Tibial nerve (tissue), 4 donors: ENCODE data around the gene ZC3H12C. TPM values are rescaled to one million over a fixed set of nuclear protein-coding genes. Genes with fewer than 3 reads are reported as not detected.

ENCODE experiments used
- DNase-seq, 2 donors: peaks; one replicate each; pipeline ENCODE4 v3.0.0-alpha.2; 2019; ENCODE audit warnings: low spot score in 2 of 2
- H3K27ac ChIP-seq, 4 donors: fragments of 200-600 bp; sonication (generic) in 3 of 4; one replicate each; pipeline ENCODE4 v1.5.1; 2017 to 2019; ENCODE audit warnings: mild to moderate bottlenecking in 1 of 4
- H3K27me3 ChIP-seq, 2 donors: fragments of 200-600 bp; sonication (generic) in 1 of 2; one replicate each; pipeline versions ENCODE4 v1.5.1 to v1.6.0; 2017 to 2019
- H3K36me3 ChIP-seq, 3 donors: fragments of 200-600 bp; sonication (generic); one replicate each; pipeline ENCODE4 v1.5.1; 2018 to 2019
- H3K4me1 ChIP-seq, 4 donors: fragments of 200-600 bp; sonication (generic) in 3 of 4; one replicate each; pipeline ENCODE4 v1.5.1; 2017 to 2019
- H3K4me3 ChIP-seq, 4 donors: fragments of 200-600 bp; sonication (generic) in 3 of 4; one replicate each; pipeline ENCODE4 v1.5.1; 2017 to 2019; ENCODE audit warnings: mild to moderate bottlenecking in 1 of 4, moderate library complexity in 1 of 4
- H3K9me3 ChIP-seq, 4 donors: fragments of 200-600 bp; sonication (generic) in 3 of 4; one replicate each; pipeline ENCODE4 v1.5.1; 2017 to 2019
- CTCF ChIP-seq, 5 experiments: fragments of 200-600 bp in 3 of 5; fragments of 450-650 bp in 2 of 5; sonication (generic) in 3 of 5; IDR thresholded peaks; one replicate each; pipeline ENCODE4 v1.5.1; 2016 to 2019; ENCODE audit warnings: antibody characterized with exemption in 5 of 5, mild to moderate bottlenecking in 3 of 5, moderate library complexity in 2 of 5
- EP300 ChIP-seq, 2 donors: sonication (generic); formaldehyde crosslinking; IDR thresholded peaks; one replicate each; pipeline ENCODE4 v1.6.1; 2017; ENCODE audit warnings: antibody characterized with exemption in 2 of 2, mild to moderate bottlenecking in 1 of 2
- POLR2A ChIP-seq, 2 donors: fragments of 450-650 bp; IDR thresholded peaks; one replicate each; pipeline ENCODE4 v1.6.1; 2017; ENCODE audit warnings: antibody characterized with exemption in 2 of 2, mild to moderate bottlenecking in 2 of 2, moderate library complexity in 2 of 2
- whole genome bisulfite sequencing, 2 donors: methylation state at CpG; one replicate each; pipeline ENCODE4 v1.1.5; 2018; 5-methylcytosine and 5-hydroxymethylcytosine counted together
- total RNA-seq, 4 donors: library from RNA; depleted of rRNA; stranded (reverse); fragments of >200 nt; gene quantifications; one replicate each; pipeline ENCODE4 v1.1.0, GENCODE V29; 2016

Gene ZC3H12C
- total RNA-seq, 4 donors from 2014 or later = 15.9 to 26.0 (median 19.4) TPM

DNA sequence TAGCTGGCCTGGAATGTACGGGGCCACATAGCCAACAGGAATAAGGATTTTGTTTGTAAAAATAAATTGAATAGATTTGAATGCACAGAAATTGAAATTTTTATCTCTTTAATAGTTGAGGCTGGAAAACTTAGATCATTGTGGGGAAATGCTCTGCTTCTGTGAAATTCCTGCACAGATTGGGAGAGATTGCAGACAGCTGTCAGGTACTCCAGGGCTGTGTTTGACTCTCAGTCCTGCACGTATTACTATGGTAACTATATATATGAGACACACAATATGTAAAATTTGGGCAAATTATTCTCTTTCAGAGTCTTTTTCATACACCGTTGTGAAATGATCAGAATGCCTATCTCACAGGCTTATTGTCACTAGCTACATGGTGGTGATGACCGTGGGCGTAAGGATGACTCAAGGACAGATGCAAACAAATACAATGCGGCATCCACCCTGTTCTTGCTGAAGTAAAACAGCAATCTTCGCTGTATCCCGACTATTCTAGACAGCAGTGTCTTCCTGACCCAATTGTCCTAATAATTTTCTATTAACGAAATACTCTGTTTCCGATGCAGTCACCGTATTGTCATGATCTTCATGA is 79.4 kb downstream of the ZC3H12C start:
- Histone ChIP-seq H3K27me3 (no peaks in the 10 kb centered on the region), H3K4me3 (no peak overlapping the region), H3K36me3 (no peaks in the 10 kb centered on the region), H3K9me3 (no peaks in the 10 kb centered on the region), H3K4me1 (peaks cover 0 to 20% (median 4%) of the 10 kb centered on the region in 4 donors), H3K27ac (no peak overlapping the region)
- TF ChIP-seq EP300 (IDR thresholded peaks at IDR 0.05) = no peak
- no peak for TF ChIP-seq CTCF (IDR thresholded peaks at IDR 0.05)
- no peak for TF ChIP-seq POLR2A (IDR thresholded peaks at IDR 0.05)
- WGBS, 2 donors = 87 to 91% methylated on average over 11 of the region's 11 CpGs
- DNase-seq = no peak

DNA sequence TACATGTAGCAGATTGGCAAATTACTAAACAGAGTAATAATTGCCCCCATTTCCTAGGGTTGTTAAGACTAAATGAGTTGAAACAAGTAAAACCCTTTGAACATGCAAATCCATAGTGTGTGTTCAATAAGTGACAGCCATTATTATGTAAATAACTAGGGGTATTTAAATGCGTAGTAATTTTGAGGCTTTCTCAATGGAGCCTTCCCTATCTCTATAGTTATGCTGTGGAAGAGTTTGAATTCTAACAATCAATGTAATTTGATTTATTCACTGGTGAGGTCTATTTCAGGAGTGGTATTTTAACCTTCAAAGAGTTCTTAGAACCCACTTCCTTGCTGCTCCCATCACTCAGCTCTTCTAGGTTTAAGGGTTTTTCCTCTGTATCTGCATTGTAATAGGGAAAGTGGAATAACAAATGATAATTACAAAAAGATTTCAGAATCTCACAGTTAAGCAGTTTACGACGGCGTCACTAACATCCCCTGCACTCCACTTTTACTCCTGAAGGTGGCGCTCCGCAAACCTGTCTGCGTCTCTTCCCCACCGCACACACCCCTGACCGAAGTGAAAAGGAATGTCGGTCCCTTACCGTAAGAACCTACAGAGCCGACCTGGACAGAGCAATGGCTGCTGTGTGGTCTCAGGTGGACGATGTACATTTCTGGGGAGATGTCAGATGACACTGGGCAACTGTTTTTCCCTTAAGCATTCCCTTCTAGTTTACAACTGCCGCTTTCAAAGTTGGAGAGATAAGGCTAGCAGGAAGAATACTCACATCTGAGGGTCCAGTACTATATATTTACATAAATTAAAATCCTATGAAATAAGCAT is 80.8 kb downstream of the ZC3H12C start:
- Histone ChIP-seq H3K36me3 (no peaks in the 10 kb centered on the region), H3K27ac (peak overlapping the region in 2 of 4 donors; percentile 42 to 72), H3K4me1 (peaks cover 0 to 20% (median 4%) of the 10 kb centered on the region in 4 donors), H3K9me3 (no peaks in the 10 kb centered on the region), H3K4me3 (peak overlapping the region in 2 of 4 donors; percentile 17 to 22), H3K27me3 (no peaks in the 10 kb centered on the region)
- TF ChIP-seq CTCF (IDR thresholded peaks at IDR 0.05) (peak; percentile 65 to 87 (median 70)), EP300 (IDR thresholded peaks at IDR 0.05) (no peak), POLR2A (IDR thresholded peaks at IDR 0.05) (no peak)
- DNase-seq = peak; percentile 61 to 83
- 16 to 17% methylated on average over 14 of the region's 14 CpGs for WGBS, 2 donors

- WGBS, 2 donors = 58% methylated on average over 6 of the region's 6 CpGs
- no peaks in the 10 kb centered on the region for H3K27me3 ChIP-seq
- H3K4me3 ChIP-seq = peak overlapping the region in 1 of 4 donors; percentile 22
- no peak for TF ChIP-seq EP300 (IDR thresholded peaks at IDR 0.05)
- no peak for TF ChIP-seq POLR2A (IDR thresholded peaks at IDR 0.05)
- no peak for TF ChIP-seq CTCF (IDR thresholded peaks at IDR 0.05)
- no peaks in the 10 kb centered on the region for H3K9me3 ChIP-seq
- peaks cover 0 to 20% (median 4%) of the 10 kb centered on the region in 4 donors for H3K4me1 ChIP-seq
- no peak for DNase-seq
- no peaks in the 10 kb centered on the region for H3K36me3 ChIP-seq
- peak overlapping the region in 2 of 4 donors; percentile 42 to 72 for H3K27ac ChIP-seq
Observed at GRCh38 chr11:110174645-110175310, 81.6 kb downstream of the ZC3H12C start.

GRCh38 chr11:110176366-110177085 is 83.3 kb downstream of the ZC3H12C start:
- H3K27ac ChIP-seq = no peak overlapping the region
- TF ChIP-seq POLR2A (IDR thresholded peaks at IDR 0.05) (no peak), CTCF (IDR thresholded peaks at IDR 0.05) (no peak), EP300 (IDR thresholded peaks at IDR 0.05) (no peak)
- DNase-seq = no peak
- H3K27me3 ChIP-seq = no peaks in the 10 kb centered on the region
- no peak overlapping the region for H3K4me3 ChIP-seq
- H3K4me1 ChIP-seq = peaks cover 0 to 20% (median 4%) of the 10 kb centered on the region in 4 donors
- WGBS, 2 donors = 84 to 85% methylated on average over 10 to 12 of the region's 12 CpGs
- no peaks in the 10 kb centered on the region for H3K9me3 ChIP-seq
- no peaks in the 10 kb centered on the region for H3K36me3 ChIP-seq
